Measurements from ENCODE around the gene IL21. TPM values are rescaled to one million over a fixed set of nuclear protein-coding genes. Genes with fewer than 3 reads are reported as not detected.
"Not testable (repeated sequence)": the region's sequence is repeated elsewhere in the genome, so short reads cannot be mapped to it uniquely, and the experiment has no call there.

The IL21 gene
- polyA plus RNA-seq, 1 experiment: not detected

- POLR2A ChIA-PET: no interaction called here
- Histone ChIP-seq H3K36me3 (ENCODE audit: control insufficient read depth, insufficient read depth, low read length) (no peaks in the 10 kb centered on the region), H3K4me3 (ENCODE audit: low read depth, low read length) (no peak overlapping the region), H3K27me3 (ENCODE audit: control insufficient read depth, insufficient read depth, low read length) (no peaks in the 10 kb centered on the region)
- no peak for DNase-seq (ENCODE audit: low read depth)
- CTCF ChIA-PET: interaction anchor here (0.7 to 3.4 kb wide), 35 partner anchors 8 to 685 kb away, joined by 3 to 32 read pairs (median 5); partner anchors contain the start of gene TRPC3
- TF ChIP-seq, protein P1, sequence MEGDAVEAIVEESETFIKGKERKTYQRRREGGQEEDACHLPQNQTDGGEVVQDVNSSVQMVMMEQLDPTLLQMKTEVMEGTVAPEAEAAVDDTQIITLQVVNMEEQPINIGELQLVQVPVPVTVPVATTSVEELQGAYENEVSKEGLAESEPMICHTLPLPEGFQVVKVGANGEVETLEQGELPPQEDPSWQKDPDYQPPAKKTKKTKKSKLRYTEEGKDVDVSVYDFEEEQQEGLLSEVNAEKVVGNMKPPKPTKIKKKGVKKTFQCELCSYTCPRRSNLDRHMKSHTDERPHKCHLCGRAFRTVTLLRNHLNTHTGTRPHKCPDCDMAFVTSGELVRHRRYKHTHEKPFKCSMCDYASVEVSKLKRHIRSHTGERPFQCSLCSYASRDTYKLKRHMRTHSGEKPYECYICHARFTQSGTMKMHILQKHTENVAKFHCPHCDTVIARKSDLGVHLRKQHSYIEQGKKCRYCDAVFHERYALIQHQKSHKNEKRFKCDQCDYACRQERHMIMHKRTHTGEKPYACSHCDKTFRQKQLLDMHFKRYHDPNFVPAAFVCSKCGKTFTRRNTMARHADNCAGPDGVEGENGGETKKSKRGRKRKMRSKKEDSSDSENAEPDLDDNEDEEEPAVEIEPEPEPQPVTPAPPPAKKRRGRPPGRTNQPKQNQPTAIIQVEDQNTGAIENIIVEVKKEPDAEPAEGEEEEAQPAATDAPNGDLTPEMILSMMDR (IDR thresholded peaks at IDR 0.05; ENCODE audit: insufficient read depth, low read depth, low read length): peak; percentile 61
Measured at GRCh38 chr4:122576261-122577188, 44.3 kb downstream of the IL21 start.

GRCh38 chr4:122574347-122574746 lies 46.5 kb downstream of the IL21 start:
- DNase-seq (ENCODE audit: low read depth); H3K36me3 ChIP-seq (ENCODE audit: control insufficient read depth, insufficient read depth, low read length); H3K27me3 ChIP-seq (ENCODE audit: control insufficient read depth, insufficient read depth, low read length); H3K4me3 ChIP-seq (ENCODE audit: low read depth, low read length); POLR2A ChIA-PET: not testable (repeated sequence)
- CTCF ChIA-PET: interaction anchor here (0.6 to 1.6 kb wide), 3 partner anchors 9 to 721 kb away, joined by 3 to 5 read pairs (median 5); no protein-coding TSS in a partner anchor

- ChIA-PET CTCF (interaction anchor here (1.1 to 2.3 kb wide), 2 partner anchors 10 to 15 kb away, joined by 3 to 13 read pairs; no protein-coding TSS in a partner anchor), POLR2A (no interaction called here)
- no peak overlapping the region for H3K4me3 ChIP-seq (ENCODE audit: low read depth, low read length)
Measured at GRCh38 chr4:122562449-122562848, 58.4 kb downstream of the IL21 start.

More at GRCh38 chr4:122562449-122562848, 58.4 kb downstream of the IL21 start:
- no peaks in the 10 kb centered on the region for H3K36me3 ChIP-seq (ENCODE audit: control insufficient read depth, insufficient read depth, low read length)
- no peak for DNase-seq (ENCODE audit: low read depth)
- no peaks in the 10 kb centered on the region for H3K27me3 ChIP-seq (ENCODE audit: control insufficient read depth, insufficient read depth, low read length)
- TF ChIP-seq, protein P1 (IDR thresholded peaks at IDR 0.05; ENCODE audit: insufficient read depth, low read depth, low read length): no peak

Other genes with a start within 250 kb of the IL21 start
- not detected in 2 replicates for gene ADAD1, start 242.1 kb downstream of the IL21 start, polyA plus RNA-seq (2011; rRNA removed)
- not detected in 2 replicates for gene IL2, start 164.3 kb downstream of the IL21 start, polyA plus RNA-seq (2011; rRNA removed)
- gene BBS12, start 111.6 kb upstream of the IL21 start, polyA plus RNA-seq (2011; rRNA removed): 1.9 and 3.3 TPM in 2 replicates
- 72.7 and 192 TPM in 2 replicates for gene FGF2, start 205.8 kb upstream of the IL21 start, polyA plus RNA-seq (2011; rRNA removed)

Data from BJ (cell line).